22Rv1 (cell line): Measurements from ENCODE around the gene RNF34.

ENCODE experiments used
- CTCF ChIP-seq: fragments of 450-650 bp; IDR thresholded peaks from 2 replicates; pipeline ENCODE4 v1.5.1; 2017; ENCODE audit warnings: mild to moderate bottlenecking
- ZFX ChIP-seq: fragments of 450-650 bp; IDR thresholded peaks from 2 replicates; pipeline ENCODE4 v1.6.1; 2017; ENCODE audit warnings: antibody characterized with exemption, borderline replicate concordance

- TF ChIP-seq CTCF, result no peak
- no peak for TF ChIP-seq ZFX
Observed at GRCh38 chr12:121358073-121358472, 41.8 kb upstream of the RNF34 start.
